Neural crest cell (in vitro differentiated cells): ENCODE data around the gene ABHD1. TPM values are rescaled to one million over a fixed set of nuclear protein-coding genes. Genes with fewer than 3 reads are reported as not detected.
"Not testable (repeated sequence)": the region's sequence is repeated elsewhere in the genome, so short reads cannot be mapped to it uniquely, and the experiment has no call there.

ENCODE experiments used
- DNase-seq: peaks from one replicate; pipeline ENCODE4 v3.0.0; 2021; ENCODE audit warnings: low read depth, mixed read lengths, low spot score
- H3K27ac Mint-ChIP-seq: one replicate; pipeline ENCODE4 v1.8.0; 2021; ENCODE audit warnings: mild to moderate bottlenecking, mixed read lengths; ENCODE audit not compliant: unreplicated experiment
- H3K27me3 Mint-ChIP-seq: 2 replicates; pipeline ENCODE4 v1.8.0; 2021; ENCODE audit warnings: low read depth, mild to moderate bottlenecking, mixed read lengths
- H3K36me3 Mint-ChIP-seq: 2 replicates; pipeline ENCODE4 v1.8.0; 2021; ENCODE audit warnings: low read depth, mild to moderate bottlenecking, mixed read lengths
- H3K4me1 Mint-ChIP-seq: 2 replicates; pipeline ENCODE4 v1.8.0; 2021; ENCODE audit warnings: mixed read lengths
- H3K4me3 Mint-ChIP-seq: one replicate; pipeline ENCODE4 v1.8.0; 2021; ENCODE audit warnings: mild to moderate bottlenecking, mixed read lengths
- H3K9me3 Mint-ChIP-seq: 2 replicates; pipeline ENCODE4 v1.8.0; 2021; ENCODE audit warnings: mixed read lengths
- total RNA-seq: library from RNA; stranded (reverse); gene quantifications from 2 replicates; pipeline ENCODE4 v1.2.1, GENCODE V29; 2021
- TF ChIP-seq, protein P1 (sequence below): fragments of 200-600 bp; sonication (generic); conservative IDR thresholded peaks from 2 replicates; pipeline ENCODE4 v1.5.0; 2021; ENCODE audit warnings: antibody characterized with exemption, mild to moderate bottlenecking

ABHD1 gene
- total RNA-seq, 1 donor from 2014 or later = 0.47 TPM

DNA sequence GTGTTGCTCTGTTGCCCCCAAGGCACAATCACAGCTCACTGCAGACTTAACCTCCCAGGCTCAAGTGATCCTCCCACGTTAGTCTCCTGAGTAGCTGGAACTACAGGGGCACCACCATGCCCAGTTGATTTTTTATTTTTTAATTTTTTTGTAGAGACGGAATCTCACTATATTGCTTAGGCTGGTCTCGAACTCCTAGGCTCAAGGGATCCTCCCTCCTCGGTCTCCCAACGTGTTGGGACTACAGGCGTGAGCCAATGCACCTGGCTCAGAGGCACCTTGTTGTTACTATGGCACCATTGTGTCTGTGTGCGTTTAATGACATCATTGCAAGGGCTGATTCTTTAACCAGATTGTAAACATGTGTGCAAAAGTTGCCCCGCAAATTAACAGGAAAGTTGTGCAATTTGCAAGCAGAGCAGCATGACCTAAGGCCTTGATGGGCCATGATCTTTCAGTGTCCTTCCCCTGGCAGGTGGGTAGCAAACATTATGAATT is 47.8 kb downstream of the ABHD1 start:
- H3K9me3 Mint-ChIP-seq = no peaks in the 10 kb centered on the region
- no peaks in the 10 kb centered on the region for H3K36me3 Mint-ChIP-seq
- peaks cover 23% of the 10 kb centered on the region for H3K27me3 Mint-ChIP-seq
- no peaks in the 10 kb centered on the region for H3K4me1 Mint-ChIP-seq
- no peak overlapping the region for H3K4me3 Mint-ChIP-seq
- DNase-seq = no peak
- no peak overlapping the region for H3K27ac Mint-ChIP-seq
- TF ChIP-seq, protein P1, sequence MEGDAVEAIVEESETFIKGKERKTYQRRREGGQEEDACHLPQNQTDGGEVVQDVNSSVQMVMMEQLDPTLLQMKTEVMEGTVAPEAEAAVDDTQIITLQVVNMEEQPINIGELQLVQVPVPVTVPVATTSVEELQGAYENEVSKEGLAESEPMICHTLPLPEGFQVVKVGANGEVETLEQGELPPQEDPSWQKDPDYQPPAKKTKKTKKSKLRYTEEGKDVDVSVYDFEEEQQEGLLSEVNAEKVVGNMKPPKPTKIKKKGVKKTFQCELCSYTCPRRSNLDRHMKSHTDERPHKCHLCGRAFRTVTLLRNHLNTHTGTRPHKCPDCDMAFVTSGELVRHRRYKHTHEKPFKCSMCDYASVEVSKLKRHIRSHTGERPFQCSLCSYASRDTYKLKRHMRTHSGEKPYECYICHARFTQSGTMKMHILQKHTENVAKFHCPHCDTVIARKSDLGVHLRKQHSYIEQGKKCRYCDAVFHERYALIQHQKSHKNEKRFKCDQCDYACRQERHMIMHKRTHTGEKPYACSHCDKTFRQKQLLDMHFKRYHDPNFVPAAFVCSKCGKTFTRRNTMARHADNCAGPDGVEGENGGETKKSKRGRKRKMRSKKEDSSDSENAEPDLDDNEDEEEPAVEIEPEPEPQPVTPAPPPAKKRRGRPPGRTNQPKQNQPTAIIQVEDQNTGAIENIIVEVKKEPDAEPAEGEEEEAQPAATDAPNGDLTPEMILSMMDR = no peak

DNA sequence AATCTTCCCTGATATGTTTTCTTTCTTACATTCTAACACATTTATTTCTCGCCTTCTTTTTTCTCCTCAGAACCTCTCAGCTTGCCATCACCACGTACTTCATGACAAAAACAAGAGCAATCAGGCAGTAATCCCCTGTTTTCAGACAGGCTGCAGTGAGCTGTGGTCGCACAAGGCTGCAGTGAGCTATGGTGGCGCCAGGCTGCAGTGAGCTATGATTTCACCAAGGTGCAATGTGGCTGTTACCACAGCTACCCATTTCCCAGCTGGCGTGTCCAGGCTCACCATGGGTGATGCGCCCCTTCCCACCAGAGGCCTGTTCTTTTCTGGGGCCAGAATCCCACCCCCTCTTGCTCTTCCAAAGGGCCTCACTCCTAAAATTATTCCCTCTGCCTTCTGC is 51.0 kb downstream of the ABHD1 start:
- Mint-ChIP-seq H3K27ac (no peak overlapping the region), H3K4me1 (no peaks in the 10 kb centered on the region), H3K9me3 (no peaks in the 10 kb centered on the region), H3K4me3 (no peak overlapping the region), H3K36me3 (no peaks in the 10 kb centered on the region), H3K27me3 (peaks cover 28% of the 10 kb centered on the region)
- no peak for DNase-seq
- TF ChIP-seq, protein P1 = no peak

DNA sequence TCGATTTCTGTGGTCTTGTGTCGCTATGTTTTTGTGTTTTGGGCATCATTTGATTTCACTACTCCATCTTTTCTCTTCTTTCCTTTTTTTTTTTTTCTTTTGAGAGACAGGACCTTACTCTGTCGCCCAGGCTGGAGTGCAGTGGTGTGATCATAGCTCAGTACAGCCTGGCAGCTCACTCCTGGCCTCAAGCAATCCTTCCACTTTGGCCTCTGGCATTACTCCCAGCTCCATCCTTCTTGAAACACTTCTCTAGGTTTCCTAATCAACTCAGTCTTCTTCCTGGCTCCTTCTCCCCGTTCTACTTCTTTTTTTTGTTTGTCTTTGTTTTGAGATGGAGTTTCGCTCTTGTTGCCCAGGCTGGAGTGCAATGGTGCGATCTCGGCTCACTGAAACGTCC is 51.7 kb downstream of the ABHD1 start:
- Mint-ChIP-seq H3K4me3 (no peak overlapping the region), H3K27ac (no peak overlapping the region), H3K9me3 (no peaks in the 10 kb centered on the region), H3K27me3 (peaks cover 25% of the 10 kb centered on the region), H3K4me1 (no peaks in the 10 kb centered on the region), H3K36me3 (no peaks in the 10 kb centered on the region)
- no peak for DNase-seq
- TF ChIP-seq, protein P1 = no peak

DNA sequence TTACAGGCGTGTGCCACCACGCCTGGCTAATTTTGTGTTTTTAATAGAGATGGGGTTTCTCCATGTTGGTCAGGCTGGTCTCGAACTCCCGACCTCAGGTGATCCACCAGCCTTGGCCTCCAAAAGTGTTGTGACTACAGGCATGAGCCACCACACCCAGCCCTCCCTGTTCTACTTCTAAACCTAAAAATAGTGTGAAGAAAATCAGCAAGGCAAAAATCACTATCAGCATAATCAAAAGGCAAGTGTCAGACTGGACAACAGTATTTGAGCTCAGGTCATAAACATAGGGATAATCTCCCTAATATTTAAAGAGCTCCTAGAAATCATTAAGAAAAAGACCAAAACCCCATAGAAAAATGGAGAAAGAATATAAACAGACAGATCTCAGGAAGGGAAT is 52.2 kb downstream of the ABHD1 start:
- not testable (repeated sequence) for DNase-seq, H3K4me3 Mint-ChIP-seq, H3K27ac Mint-ChIP-seq, H3K4me1 Mint-ChIP-seq, H3K36me3 Mint-ChIP-seq, H3K9me3 Mint-ChIP-seq
- H3K27me3 Mint-ChIP-seq = peaks cover 20% of the 10 kb centered on the region

DNA sequence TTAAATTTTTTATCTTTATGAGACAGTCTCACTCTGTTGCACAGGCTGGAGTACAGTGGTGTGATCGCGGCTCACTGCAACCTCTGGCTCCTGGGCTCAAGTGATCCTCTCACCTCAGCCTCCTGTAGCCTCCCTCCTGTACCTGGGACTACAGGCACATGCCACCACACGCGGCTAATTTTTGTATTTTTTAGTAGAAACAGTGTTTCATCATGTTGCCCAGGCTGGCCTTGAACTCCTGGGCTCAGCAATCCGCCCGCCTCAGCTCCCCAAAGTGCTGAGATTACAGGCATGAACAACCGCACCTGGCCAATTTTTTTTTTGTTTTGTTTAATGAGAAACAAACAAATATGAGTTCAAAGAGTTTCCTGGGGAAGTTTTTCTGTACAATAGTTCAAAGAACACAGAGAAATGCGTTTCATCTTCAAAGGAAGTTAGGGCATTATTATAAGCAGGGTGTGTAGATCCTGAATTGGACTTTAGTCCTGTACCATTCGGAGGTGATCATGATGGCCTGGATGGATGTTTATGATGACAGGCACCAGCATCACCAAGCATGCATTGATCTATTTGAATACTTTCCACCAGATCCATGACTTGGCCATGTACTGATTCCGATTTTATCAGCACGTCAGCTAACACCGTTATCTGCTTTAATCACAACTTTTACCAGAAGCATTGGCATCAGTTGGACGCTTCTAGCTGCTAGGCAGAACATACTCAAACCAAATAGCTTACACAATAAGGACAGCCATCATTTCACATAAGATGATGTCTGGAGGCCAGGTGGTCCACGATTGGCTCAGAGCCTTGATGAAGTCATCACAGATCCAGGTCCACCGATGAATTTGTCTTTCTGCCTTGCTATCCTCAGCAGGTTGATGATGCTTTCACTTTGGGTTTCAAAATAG is 54.1 kb downstream of the ABHD1 start:
- no peak overlapping the region for H3K4me3 Mint-ChIP-seq
- TF ChIP-seq, protein P1 = no peak
- H3K27me3 Mint-ChIP-seq = peaks cover 22% of the 10 kb centered on the region
- H3K9me3 Mint-ChIP-seq = no peaks in the 10 kb centered on the region
- H3K36me3 Mint-ChIP-seq = no peaks in the 10 kb centered on the region
- DNase-seq = no peak
- no peaks in the 10 kb centered on the region for H3K4me1 Mint-ChIP-seq
- H3K27ac Mint-ChIP-seq = no peak overlapping the region

DNA sequence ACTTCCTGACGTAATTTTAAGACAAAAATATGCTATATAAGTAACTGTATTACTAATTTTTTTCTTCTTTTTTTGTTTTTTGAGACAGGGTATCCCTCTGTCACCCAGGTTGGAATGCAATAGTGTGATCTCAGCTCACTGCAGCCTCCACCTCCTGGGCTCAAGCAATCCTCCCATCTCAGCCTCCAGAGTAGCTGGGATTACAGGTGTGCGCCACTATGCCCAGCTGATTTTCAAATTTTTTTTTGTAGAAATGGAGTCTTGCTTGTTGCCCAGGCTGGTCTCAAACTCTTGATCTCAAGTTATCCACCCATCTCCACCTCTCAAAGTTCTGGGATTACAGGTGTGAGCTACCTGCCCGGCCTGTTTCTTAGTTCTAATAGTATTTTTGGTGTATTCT is 54.9 kb downstream of the ABHD1 start:
- no peak for DNase-seq
- Mint-ChIP-seq H3K4me3 (no peak overlapping the region), H3K4me1 (no peaks in the 10 kb centered on the region), H3K9me3 (no peaks in the 10 kb centered on the region), H3K27me3 (peaks cover 22% of the 10 kb centered on the region), H3K27ac (no peak overlapping the region), H3K36me3 (no peaks in the 10 kb centered on the region)
- TF ChIP-seq, protein P1 = no peak
